Testis (tissue), 3 donors: Measurements from ENCODE around the gene FOXL2NB. TPM values are rescaled to one million over a fixed set of nuclear protein-coding genes. Genes with fewer than 3 reads are reported as not detected.

Experiments used
- DNase-seq: peaks from one replicate; pipeline ENCODE4 v3.0.0-alpha.2; 2019
- H3K27ac ChIP-seq, 2 donors: fragments of 200-600 bp; sonication (generic); one replicate each; pipeline ENCODE4 v1.5.1; 2019
- H3K27me3 ChIP-seq: fragments of 200-600 bp; sonication (generic); one replicate; pipeline ENCODE4 v1.5.1; 2019
- H3K36me3 ChIP-seq: fragments of 200-600 bp; sonication (generic); one replicate; pipeline ENCODE4 v1.5.1; 2017; ENCODE audit warnings: low read depth; ENCODE audit errors: missing control alignments
- H3K4me1 ChIP-seq: fragments of 200-600 bp; sonication (generic); one replicate; pipeline ENCODE4 v1.5.1; 2019
- H3K4me3 ChIP-seq, 2 donors: fragments of 200-600 bp; sonication (generic); one replicate each; pipeline ENCODE4 v1.5.1; 2017 to 2019
- H3K9me3 ChIP-seq: fragments of 200-600 bp; sonication (generic); one replicate; pipeline ENCODE4 v1.5.1; 2017
- CTCF ChIP-seq, 3 experiments: fragments of 450-650 bp in 2 of 3; fragments of 200-600 bp in 1 of 3; sonication (generic) in 1 of 3; IDR thresholded peaks; one replicate each; pipeline ENCODE4 v1.5.1; 2016 to 2019; ENCODE audit warnings: antibody characterized with exemption in 3 of 3, mild to moderate bottlenecking in 2 of 3, moderate library complexity in 1 of 3
- POLR2A ChIP-seq: fragments of 450-650 bp; IDR thresholded peaks from one replicate; pipeline ENCODE4 v1.6.1; 2017; ENCODE audit warnings: antibody characterized with exemption, mild to moderate bottlenecking, moderate library complexity
- WGBS, 2 donors: methylation state at CpG; one replicate each; pipeline ENCODE4 v1.1.5; 2018; 5-methylcytosine and 5-hydroxymethylcytosine counted together
- intact Hi-C: fragments of 100-400 bp; cut with DNase I; formaldehyde crosslinking; loops from one replicate; pipeline ENCODE4 v1.15.1; 2023; ENCODE audit warnings: low total_unique reads
- polyA plus RNA-seq: library from polyadenylated mRNA; stranded (reverse); fragments of 350-450 nt; fragmentation: Illumina TruSeq; extraction: RNeasy Lipid Tissue Mini Kit (QIAGEN cat#74804); gene quantifications from one replicate; pipeline ENCODE4 v1.2.3, GENCODE V29; 2014; ENCODE audit warnings: low read depth, low replicate concordance; ENCODE audit not compliant: insufficient read depth
- total RNA-seq, 2 donors: library from RNA; depleted of rRNA; stranded (reverse); fragments of >200 nt; gene quantifications; one replicate each; pipeline ENCODE4 v1.2.3, GENCODE V29; 2016

Gene FOXL2NB
- total and polyA plus RNA-seq, 3 donors from 2014 or later: 2.3 to 2.8 (median 2.7) TPM

- intact Hi-C loops: no loop called here
- H3K27ac ChIP-seq: no peak overlapping the region
- TF ChIP-seq POLR2A: no peak
- H3K4me3 ChIP-seq: no peak overlapping the region
- H3K4me1 ChIP-seq: no peaks in the 10 kb centered on the region
- no peak for DNase-seq
- H3K9me3 ChIP-seq: no peaks in the 10 kb centered on the region
- no peaks in the 10 kb centered on the region for H3K27me3 ChIP-seq
- WGBS, 2 donors: 54 to 66% methylated on average over 8 of the region's 8 CpGs
- no peaks in the 10 kb centered on the region for H3K36me3 ChIP-seq
Observed at GRCh38 chr3:138901567-138901966, 45.5 kb upstream of the FOXL2NB start.

- Histone ChIP-seq H3K27ac (no peak overlapping the region), H3K4me3 (no peak overlapping the region), H3K27me3 (no peaks in the 10 kb centered on the region), H3K9me3 (no peaks in the 10 kb centered on the region), H3K4me1 (no peaks in the 10 kb centered on the region), H3K36me3 (no peaks in the 10 kb centered on the region)
- DNase-seq: no peak
- intact Hi-C loops: no loop called here
- TF ChIP-seq CTCF (IDR thresholded peaks at IDR 0.05): no peak
- TF ChIP-seq POLR2A: no peak
- 79 to 100% methylated on average over 1 of the region's 1 CpG for WGBS, 2 donors
Observed at GRCh38 chr3:138902171-138902570, 44.8 kb upstream of the FOXL2NB start.

GRCh38 chr3:138907539-138907938 is 39.5 kb upstream of the FOXL2NB start:
- Histone ChIP-seq H3K27me3 (no peaks in the 10 kb centered on the region), H3K9me3 (no peaks in the 10 kb centered on the region), H3K36me3 (no peaks in the 10 kb centered on the region), H3K4me3 (no peak overlapping the region), H3K4me1 (no peaks in the 10 kb centered on the region), H3K27ac (no peak overlapping the region)
- TF ChIP-seq CTCF (IDR thresholded peaks at IDR 0.05): no peak
- TF ChIP-seq POLR2A: no peak
- DNase-seq: no peak
- WGBS, 2 donors: 85 to 89% methylated on average over 3 of the region's 3 CpGs
- intact Hi-C loops: no loop called here

GRCh38 chr3:138908846-138909245 is 38.2 kb upstream of the FOXL2NB start:
- no peak for DNase-seq
- H3K4me3 ChIP-seq: no peak overlapping the region
- H3K9me3 ChIP-seq: no peaks in the 10 kb centered on the region
- no peaks in the 10 kb centered on the region for H3K36me3 ChIP-seq
- no peaks in the 10 kb centered on the region for H3K27me3 ChIP-seq
- 92 to 99% methylated on average over 5 of the region's 5 CpGs for WGBS, 2 donors
- no peaks in the 10 kb centered on the region for H3K4me1 ChIP-seq
- H3K27ac ChIP-seq: no peak overlapping the region
- intact Hi-C loops: no loop called here
- TF ChIP-seq CTCF (IDR thresholded peaks at IDR 0.05): no peak
- no peak for TF ChIP-seq POLR2A

GRCh38 chr3:138909904-138910303 is 37.1 kb upstream of the FOXL2NB start:
- Histone ChIP-seq H3K4me1 (no peaks in the 10 kb centered on the region), H3K27me3 (no peaks in the 10 kb centered on the region), H3K9me3 (no peaks in the 10 kb centered on the region), H3K36me3 (no peaks in the 10 kb centered on the region), H3K27ac (no peak overlapping the region), H3K4me3 (no peak overlapping the region)
- intact Hi-C loops: loop anchor here (10.0 kb wide), 1 partner anchor 1735 kb away; no protein-coding TSS in a partner anchor
- TF ChIP-seq CTCF (IDR thresholded peaks at IDR 0.05) (no peak), POLR2A (no peak)
- DNase-seq: no peak
